ENCODE data around the gene PRKAG2. TPM values are rescaled to one million over a fixed set of nuclear protein-coding genes. Genes with fewer than 3 reads are reported as not detected.
A peak's percentile ranks its signal among the peaks of the same experiment; 100 is the strongest.

The PRKAG2 gene
- total RNA-seq, 2 donors from 2014 or later: 22.1 to 35.7 TPM

- ATAC-seq (no peak), DNase-seq (ENCODE audit: low spot score in 2 of 2) (no peak)
- no peak overlapping the region for H3K27ac Mint-ChIP-seq
- H3K9me3 Mint-ChIP-seq: no peaks in the 10 kb centered on the region
- no peaks in the 10 kb centered on the region for H3K36me3 Mint-ChIP-seq
Measured at GRCh38 chr7:151862606-151863381, 14.1 kb downstream of the PRKAG2 start.

GRCh38 chr7:151861881-151862280 is 15.0 kb downstream of the PRKAG2 start:
- Mint-ChIP-seq H3K9me3 (no peaks in the 10 kb centered on the region), H3K27ac (peak overlapping the region in 1 of 2 donors; percentile 60), H3K36me3 (no peaks in the 10 kb centered on the region)
- no peak for ATAC-seq
- DNase-seq (ENCODE audit: low spot score in 2 of 2): no peak

GRCh38 chr7:151860771-151861170 is 16.1 kb downstream of the PRKAG2 start:
- Mint-ChIP-seq H3K36me3 (no peaks in the 10 kb centered on the region), H3K9me3 (no peaks in the 10 kb centered on the region), H3K27ac (no peak overlapping the region)
- DNase-seq (ENCODE audit: low spot score in 2 of 2) (no peak), ATAC-seq (no peak)

- Mint-ChIP-seq H3K36me3 (no peaks in the 10 kb centered on the region), H3K27ac (no peak overlapping the region), H3K9me3 (no peaks in the 10 kb centered on the region)
- no peak for ATAC-seq
- no peak for DNase-seq (ENCODE audit: low spot score in 2 of 2)
Measured at GRCh38 chr7:151859948-151860685, 16.8 kb downstream of the PRKAG2 start.

- DNase-seq (ENCODE audit: low spot score in 2 of 2) (no peak), ATAC-seq (no peak)
- Mint-ChIP-seq H3K27ac (no peak overlapping the region), H3K9me3 (no peaks in the 10 kb centered on the region), H3K36me3 (no peaks in the 10 kb centered on the region)
Measured at GRCh38 chr7:151859111-151859947, 17.6 kb downstream of the PRKAG2 start.

- H3K27ac Mint-ChIP-seq: no peak overlapping the region
- H3K9me3 Mint-ChIP-seq: no peaks in the 10 kb centered on the region
- DNase-seq (ENCODE audit: low spot score in 2 of 2): no peak
- no peak for ATAC-seq
- no peaks in the 10 kb centered on the region for H3K36me3 Mint-ChIP-seq
Measured at GRCh38 chr7:151858456-151858855, 18.5 kb downstream of the PRKAG2 start.

DNA sequence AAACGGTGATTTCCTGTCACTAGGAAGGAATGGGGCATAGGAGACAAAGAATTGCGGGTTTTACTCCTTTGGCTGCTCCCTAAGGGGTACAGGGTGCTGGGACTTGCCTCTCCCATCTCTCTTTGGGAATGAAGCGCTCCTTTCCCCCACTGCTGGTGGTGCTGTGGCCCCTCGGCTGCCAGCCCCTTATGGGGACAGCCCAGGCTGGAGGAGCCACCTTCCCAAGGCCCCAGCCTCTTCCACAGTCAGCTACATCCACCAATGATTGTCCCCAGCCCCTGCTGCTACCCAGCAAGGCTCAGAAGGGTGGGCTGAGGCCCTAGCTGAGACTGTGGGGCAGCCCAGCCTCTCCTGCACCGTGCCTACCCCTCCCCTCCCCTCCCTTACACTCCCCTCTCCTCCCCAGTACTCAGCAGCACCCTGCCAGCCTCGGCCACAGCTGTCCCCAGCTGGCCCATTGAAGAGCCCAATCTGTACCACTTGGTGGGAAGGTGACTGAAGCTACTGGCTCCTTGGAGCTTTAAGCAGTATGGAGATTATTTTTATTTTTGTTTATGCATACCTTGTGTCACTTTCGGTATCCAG is 19.0 kb downstream of the PRKAG2 start:
- DNase-seq (ENCODE audit: low spot score in 2 of 2): no peak
- Mint-ChIP-seq H3K36me3 (no peaks in the 10 kb centered on the region), H3K27ac (no peak overlapping the region)

GRCh38 chr7:151857412-151857811 is 19.5 kb downstream of the PRKAG2 start:
- Mint-ChIP-seq H3K36me3 (no peaks in the 10 kb centered on the region), H3K27ac (no peak overlapping the region), H3K9me3 (no peaks in the 10 kb centered on the region)
- ATAC-seq (no peak), DNase-seq (ENCODE audit: low spot score in 2 of 2) (no peak)

More for the DNA sequence above, 19.0 kb downstream of the PRKAG2 start:
- no peak for ATAC-seq
- H3K9me3 Mint-ChIP-seq: no peaks in the 10 kb centered on the region

GRCh38 chr7:151856516-151856915 is 20.4 kb downstream of the PRKAG2 start:
- ATAC-seq: no peak
- DNase-seq (ENCODE audit: low spot score in 2 of 2): no peak
- Mint-ChIP-seq H3K36me3 (no peaks in the 10 kb centered on the region), H3K27ac (no peak overlapping the region), H3K9me3 (no peaks in the 10 kb centered on the region)

- DNase-seq (ENCODE audit: low spot score in 2 of 2) (no peak), ATAC-seq (no peak)
- no peak overlapping the region for H3K27ac Mint-ChIP-seq
- no peaks in the 10 kb centered on the region for H3K36me3 Mint-ChIP-seq
- H3K9me3 Mint-ChIP-seq: no peaks in the 10 kb centered on the region
Measured at GRCh38 chr7:151856098-151856497, 20.8 kb downstream of the PRKAG2 start.

DNA sequence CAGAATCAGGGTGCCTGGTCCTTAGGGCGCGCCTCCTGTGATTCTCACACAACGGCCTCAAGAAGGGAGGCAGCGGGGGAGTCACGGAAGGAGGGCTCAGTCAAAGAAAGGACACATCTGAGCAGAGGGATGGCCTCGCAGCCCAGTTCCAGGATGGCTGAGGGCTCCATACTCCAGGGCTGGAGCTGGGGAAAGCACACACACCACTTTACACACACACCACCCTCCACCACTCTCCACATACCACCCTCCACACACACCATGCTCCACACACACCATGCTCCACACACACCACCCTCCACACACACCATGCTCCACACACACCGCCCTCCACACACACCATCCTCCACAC is 22.2 kb downstream of the PRKAG2 start:
- ATAC-seq: no peak
- Mint-ChIP-seq H3K9me3 (no peaks in the 10 kb centered on the region), H3K27ac (no peak overlapping the region), H3K36me3 (no peaks in the 10 kb centered on the region)
- no peak for DNase-seq (ENCODE audit: low spot score in 2 of 2)

GRCh38 chr7:151853896-151854719 is 22.8 kb downstream of the PRKAG2 start:
- H3K36me3 Mint-ChIP-seq: no peaks in the 10 kb centered on the region
- no peak overlapping the region for H3K27ac Mint-ChIP-seq
- no peak for ATAC-seq
- DNase-seq (ENCODE audit: low spot score in 2 of 2): no peak
- no peaks in the 10 kb centered on the region for H3K9me3 Mint-ChIP-seq

DNA sequence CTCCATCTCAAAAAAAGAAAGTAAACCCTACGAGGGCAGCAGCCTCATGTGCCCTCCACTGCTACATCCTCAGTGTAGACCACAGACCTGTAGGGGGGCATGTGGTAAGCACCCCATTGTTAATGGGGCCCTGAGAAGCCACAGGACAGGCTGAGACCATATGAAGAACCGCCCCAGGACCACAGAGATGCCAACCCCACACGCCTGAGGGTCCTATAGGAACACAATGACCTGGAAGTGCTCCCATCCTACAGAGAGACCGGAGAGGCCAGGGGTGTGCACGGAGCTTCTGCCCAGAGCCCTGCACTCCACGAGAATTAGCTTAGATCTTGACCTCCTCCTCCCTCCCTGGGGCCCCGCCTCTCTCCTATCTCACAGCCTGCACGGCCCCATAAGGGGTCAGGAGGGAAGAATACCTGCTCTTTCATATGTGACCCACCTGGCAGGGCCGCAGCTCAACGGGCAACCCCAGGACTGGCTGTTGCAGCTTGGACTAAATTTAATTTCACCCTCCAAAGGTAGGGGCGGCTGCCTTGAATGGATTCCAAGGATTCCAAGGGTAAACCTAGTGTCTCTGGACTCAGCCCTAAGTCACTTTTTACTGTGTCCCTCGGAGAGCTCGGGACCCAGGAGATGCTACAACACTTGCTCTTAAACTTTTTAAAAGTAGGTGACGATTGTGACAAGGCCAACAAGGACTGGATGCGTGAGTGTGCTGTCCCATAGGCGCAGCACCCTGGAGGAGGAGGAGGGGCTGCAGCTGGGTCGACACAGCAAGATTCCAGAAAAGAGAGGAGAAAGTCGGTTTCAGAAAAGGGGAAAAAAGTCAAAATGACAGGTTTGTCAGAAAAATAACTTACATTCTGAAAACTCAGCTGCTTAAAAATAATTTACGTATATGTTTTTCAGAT is 24.2 kb downstream of the PRKAG2 start:
- DNase-seq (ENCODE audit: low spot score in 2 of 2) (no peak), ATAC-seq (no peak)
- no peaks in the 10 kb centered on the region for H3K9me3 Mint-ChIP-seq
- H3K27ac Mint-ChIP-seq: no peak overlapping the region
- no peaks in the 10 kb centered on the region for H3K36me3 Mint-ChIP-seq

GRCh38 chr7:151851782-151852181 is 25.1 kb downstream of the PRKAG2 start:
- DNase-seq (ENCODE audit: low spot score in 2 of 2): no peak
- Mint-ChIP-seq H3K9me3 (no peaks in the 10 kb centered on the region), H3K36me3 (no peaks in the 10 kb centered on the region), H3K27ac (peak overlapping the region; percentile 24 to 89)
- ATAC-seq: peak; percentile 49 to 56

GRCh38 chr7:151851145-151851751 is 25.7 kb downstream of the PRKAG2 start:
- H3K36me3 Mint-ChIP-seq: no peaks in the 10 kb centered on the region
- no peaks in the 10 kb centered on the region for H3K9me3 Mint-ChIP-seq
- DNase-seq (ENCODE audit: low spot score in 2 of 2) (peak in 1 of 2 donors; percentile 17), ATAC-seq (peak; percentile 81 to 85)
- peak overlapping the region; percentile 24 to 89 for H3K27ac Mint-ChIP-seq

All from activated naive CD4-positive, alpha-beta T cell treated with anti-CD3 and anti-CD28 coated beads, Interleukin-2, amount 50 U/mL, for 72 hours (primary cell).